HTR-8/SVneo (cell line): ENCODE data around the gene FARSA.
"Not testable (repeated sequence)": the region's sequence is repeated elsewhere in the genome, so short reads cannot be mapped to it uniquely, and the experiment has no call there.

ENCODE experiments used
- DNase-seq: peaks from one replicate; pipeline ENCODE4 v3.0.0; 2011; ENCODE audit warnings: low spot score, mixed read lengths; ENCODE audit not compliant: insufficient read length
- FAIRE-seq: peaks from 2 replicates; lab custom pipeline; 2011; peaks lifted over from hg19 to GRCh38; lab: Jason Lieb, UNC

Gene FARSA

DNA sequence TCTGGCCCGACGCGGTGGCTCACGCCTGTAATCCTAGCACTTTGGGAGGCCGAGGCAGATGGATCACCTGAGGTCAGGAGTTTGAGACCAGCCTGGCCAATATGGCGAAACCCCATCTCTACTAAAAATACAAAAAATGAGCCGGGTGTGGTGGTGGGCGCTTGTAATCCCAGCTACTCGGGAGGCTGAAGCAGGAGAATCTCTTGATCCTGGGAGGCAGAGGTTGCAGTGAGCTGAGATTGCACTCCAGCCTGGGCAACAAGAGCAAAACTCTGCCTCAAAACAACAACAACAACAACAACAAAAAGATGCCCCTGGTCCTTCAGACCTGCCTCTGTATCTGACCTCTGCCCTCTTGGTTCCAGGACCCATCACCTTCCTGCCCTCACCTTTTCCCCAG is 22.1 kb upstream of the FARSA start:
- FAIRE-seq = not testable (repeated sequence)

GRCh38 chr19:12954612-12954962 is 21.1 kb upstream of the FARSA start:
- FAIRE-seq = no peak

More for the DNA sequence above, 22.1 kb upstream of the FARSA start:
- DNase-seq = not testable (repeated sequence)

DNA sequence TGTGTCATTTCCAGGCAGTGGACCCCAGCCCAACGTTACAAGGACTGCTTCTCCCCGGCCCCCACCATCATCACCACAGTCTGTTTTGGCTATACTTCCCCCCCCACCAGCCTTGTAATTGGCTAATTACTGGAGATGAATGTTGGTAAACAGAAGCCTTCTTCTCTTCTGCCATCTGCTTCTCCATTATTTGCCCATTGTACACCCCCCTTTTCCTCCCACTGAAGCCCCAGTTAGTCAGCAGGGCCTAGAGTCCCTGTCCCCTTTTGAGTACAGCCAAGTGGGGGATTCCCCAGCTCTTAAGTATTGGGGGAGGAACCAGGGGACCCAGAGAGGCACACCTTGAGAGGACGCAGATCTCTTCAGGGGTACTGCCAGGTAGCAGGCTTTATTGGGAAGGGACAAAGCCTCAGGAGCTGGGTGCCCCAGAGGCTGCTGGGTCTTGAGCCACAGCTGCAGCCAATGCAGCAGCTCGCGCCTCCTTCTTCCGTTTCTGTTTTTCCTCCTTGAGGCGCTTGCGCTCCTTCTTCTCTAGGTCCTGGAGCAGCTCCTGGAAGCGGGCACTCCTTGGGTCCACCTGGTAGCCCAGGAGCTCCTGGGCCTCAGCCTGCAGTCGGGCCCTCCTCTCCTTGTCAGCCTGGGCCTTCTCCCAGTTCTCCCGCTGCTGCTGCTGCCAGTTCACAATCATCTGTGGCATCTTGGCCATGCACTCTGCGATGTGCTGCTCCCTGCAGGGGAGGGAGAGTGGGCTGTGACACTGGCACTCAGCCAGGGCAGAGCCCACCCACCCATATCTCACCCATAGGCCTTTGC is 20.5 kb upstream of the FARSA start:
- FAIRE-seq = no peak

More at GRCh38 chr19:12954612-12954962, 21.1 kb upstream of the FARSA start:
- no peak for DNase-seq

DNA sequence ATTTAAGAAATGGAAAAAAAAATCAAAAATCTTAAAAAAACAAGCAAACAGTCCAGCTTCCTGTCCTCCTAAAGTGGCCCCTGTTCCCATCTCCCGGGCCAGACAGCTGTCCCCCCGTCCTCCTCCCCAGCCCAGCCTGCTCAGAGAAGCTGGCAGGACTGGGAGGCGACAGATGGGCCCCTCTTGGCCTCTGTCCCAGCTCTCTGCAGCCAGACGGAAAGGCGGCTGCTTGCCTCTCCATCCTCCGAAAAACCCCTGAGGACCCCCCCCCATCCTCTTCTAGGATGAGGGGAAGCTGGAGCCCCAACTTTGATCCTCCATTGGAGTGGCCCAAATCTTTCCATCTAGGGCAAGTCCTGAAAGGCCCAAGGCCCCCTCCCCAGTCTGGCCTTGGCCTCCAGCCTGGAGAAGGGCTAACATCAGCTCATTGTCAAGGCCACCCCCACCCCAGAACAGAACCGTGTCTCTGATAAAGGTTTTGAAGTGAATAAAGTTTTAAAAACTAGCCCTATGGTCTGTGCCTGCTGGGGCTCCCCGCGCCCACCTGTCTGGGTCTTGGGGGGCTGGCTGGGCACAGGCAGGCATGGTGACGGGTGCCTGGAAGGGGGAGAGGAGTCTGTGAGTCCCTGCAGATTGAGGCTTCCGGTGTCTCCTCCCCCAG is 19.8 kb upstream of the FARSA start:
- DNase-seq = no peak
- FAIRE-seq = no peak

More for the DNA sequence above, 20.5 kb upstream of the FARSA start:
- DNase-seq = no peak

DNA sequence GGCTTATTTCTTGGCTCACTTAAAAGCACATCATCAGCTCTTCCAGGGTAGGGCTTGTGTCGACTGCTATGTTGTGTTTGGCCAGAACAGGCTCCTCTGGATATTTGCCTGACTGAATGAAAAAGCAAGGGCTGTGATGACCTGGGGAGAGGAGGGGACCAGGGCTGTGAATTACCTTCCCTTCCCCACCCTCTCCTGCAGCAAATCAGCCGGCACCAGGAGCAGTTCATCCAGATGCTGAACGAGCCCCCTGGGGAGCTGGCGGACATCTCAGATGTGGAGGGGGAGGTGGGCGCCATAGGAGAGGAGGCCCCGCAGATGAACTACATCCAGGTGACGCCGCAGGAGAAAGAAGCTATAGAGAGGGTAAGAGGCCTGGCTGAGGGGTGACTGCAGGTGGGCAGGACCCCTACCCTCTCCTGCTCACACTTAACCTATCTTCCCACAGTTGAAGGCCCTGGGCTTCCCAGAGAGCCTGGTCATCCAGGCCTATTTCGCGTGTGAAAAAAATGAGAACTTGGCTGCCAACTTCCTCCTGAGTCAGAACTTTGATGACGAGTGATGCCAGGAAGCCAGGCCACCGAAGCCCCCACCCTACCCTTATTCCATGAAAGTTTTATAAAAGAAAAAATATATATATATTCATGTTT is 19.1 kb upstream of the FARSA start:
- DNase-seq (no peak), FAIRE-seq (no peak)

GRCh38 chr19:12952050-12952449 is 18.5 kb upstream of the FARSA start:
- FAIRE-seq = not testable (repeated sequence)

GRCh38 chr19:12949363-12950283 is 16.1 kb upstream of the FARSA start:
- no peak for DNase-seq
- FAIRE-seq = no peak

More at GRCh38 chr19:12952050-12952449, 18.5 kb upstream of the FARSA start:
- DNase-seq = not testable (repeated sequence)

- FAIRE-seq (no peak), DNase-seq (no peak)
These were observed 15.3 kb upstream of the FARSA start for GRCh38 chr19:12948612-12949362.

- DNase-seq (no peak), FAIRE-seq (no peak)
These were observed 14.4 kb upstream of the FARSA start for GRCh38 chr19:12947702-12948611.

- DNase-seq (no peak), FAIRE-seq (no peak)
These were observed 13.4 kb upstream of the FARSA start for GRCh38 chr19:12946731-12947496.

DNA sequence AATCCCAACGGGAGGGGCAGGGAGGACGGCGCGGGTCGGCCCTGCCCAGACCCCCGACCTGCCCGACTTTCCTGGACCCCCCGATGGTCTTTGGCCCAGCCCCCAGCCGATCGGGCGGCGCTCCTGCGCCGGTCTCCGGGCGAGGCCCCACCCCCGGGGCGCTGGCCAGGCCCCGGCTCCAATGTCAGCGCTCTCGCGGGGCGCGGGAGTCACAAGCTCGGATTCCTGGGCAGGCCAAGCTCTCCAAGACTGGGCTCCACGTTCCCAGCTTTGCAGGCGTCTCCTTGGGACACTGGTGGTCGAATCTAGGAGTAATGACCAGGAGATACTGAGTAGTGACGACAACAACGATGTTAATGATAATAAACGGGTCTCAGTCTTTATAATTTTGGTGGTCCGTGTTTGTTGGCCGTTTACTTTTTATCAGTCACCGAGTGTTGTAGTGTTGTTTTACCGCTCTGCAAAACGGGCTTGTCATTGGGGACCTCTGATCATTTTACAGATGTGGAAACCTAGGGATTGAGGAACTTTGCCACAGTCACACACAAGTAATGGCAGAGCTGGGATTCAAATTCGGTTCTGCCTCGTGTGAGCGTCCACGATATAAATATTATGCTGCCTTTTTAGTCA is 12.7 kb upstream of the FARSA start:
- DNase-seq (peak; percentile 70), FAIRE-seq (no peak)

- DNase-seq (peak; percentile 95), FAIRE-seq (peak; percentile 100)
These were observed 12.1 kb upstream of the FARSA start, which contains the start of gene RAD23A for GRCh38 chr19:12945479-12946091. Gene RAD23A (plus strand): TSS chr19:12945862. CDS start chr19:12945949, 87 bp downstream.

- FAIRE-seq = no peak
- no peak for DNase-seq
These were observed 10.7 kb upstream of the FARSA start for GRCh38 chr19:12944104-12944674.

DNA sequence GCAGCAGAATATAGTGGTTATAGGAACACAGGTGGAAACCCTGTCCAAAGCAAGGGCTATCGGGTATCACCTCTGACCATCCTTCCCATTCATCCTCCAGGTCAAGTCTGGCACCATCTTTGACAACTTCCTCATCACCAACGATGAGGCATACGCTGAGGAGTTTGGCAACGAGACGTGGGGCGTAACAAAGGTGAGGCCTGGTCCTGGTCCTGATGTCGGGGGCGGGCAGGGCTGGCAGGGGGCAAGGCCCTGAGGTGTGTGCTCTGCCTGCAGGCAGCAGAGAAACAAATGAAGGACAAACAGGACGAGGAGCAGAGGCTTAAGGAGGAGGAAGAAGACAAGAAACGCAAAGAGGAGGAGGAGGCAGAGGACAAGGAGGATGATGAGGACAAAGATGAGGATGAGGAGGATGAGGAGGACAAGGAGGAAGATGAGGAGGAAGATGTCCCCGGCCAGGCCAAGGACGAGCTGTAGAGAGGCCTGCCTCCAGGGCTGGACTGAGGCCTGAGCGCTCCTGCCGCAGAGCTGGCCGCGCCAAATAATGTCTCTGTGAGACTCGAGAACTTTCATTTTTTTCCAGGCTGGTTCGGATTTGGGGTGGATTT is 10.0 kb upstream of the FARSA start:
- no peak for FAIRE-seq
- DNase-seq = no peak

- FAIRE-seq (no peak), DNase-seq (no peak)
These were observed 7.4 kb upstream of the FARSA start for GRCh38 chr19:12940897-12941296.

- no peak for DNase-seq
- no peak for FAIRE-seq
These were observed 6.5 kb upstream of the FARSA start for GRCh38 chr19:12939975-12940423.
